Activated T-cell treated with anti-CD3 and anti-CD28 coated beads for 24 hours (primary cell): ENCODE measurements around the gene PTPN4.

Experiments used
- DNase-seq: peaks from one replicate; pipeline ENCODE4 v3.0.0-alpha.2; 2020; ENCODE audit warnings: low read depth

Gene PTPN4

DNA sequence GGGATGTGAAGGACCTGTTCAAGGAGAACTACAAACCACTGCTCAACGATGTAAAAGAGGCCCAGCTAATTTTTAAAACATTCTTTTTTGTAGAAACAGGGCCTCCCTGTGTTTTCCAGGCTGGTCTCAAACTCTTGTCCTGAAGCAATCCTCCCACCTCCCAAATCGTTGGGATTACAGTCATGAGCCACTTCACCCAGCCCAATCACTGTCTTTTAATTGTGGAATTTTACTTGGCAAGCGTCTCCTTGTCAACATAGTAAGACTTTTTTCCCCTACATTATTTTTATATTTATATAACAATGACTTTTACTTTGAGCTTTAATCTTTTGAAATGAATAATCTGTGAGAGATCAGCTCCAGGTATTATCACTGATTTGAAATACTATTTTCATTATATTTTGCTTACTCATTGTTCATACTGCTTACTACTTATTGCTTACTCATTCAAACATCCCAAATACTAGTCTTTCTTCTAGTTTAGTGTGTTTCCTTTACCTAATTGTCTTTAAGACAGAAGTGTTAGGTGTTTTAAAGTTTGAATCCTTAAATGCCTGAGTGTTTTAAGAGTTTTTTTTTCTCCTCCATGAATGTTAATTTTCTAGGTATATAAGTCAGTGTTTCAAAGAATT is 48.9 kb downstream of the PTPN4 start:
- DNase-seq: no peak

DNA sequence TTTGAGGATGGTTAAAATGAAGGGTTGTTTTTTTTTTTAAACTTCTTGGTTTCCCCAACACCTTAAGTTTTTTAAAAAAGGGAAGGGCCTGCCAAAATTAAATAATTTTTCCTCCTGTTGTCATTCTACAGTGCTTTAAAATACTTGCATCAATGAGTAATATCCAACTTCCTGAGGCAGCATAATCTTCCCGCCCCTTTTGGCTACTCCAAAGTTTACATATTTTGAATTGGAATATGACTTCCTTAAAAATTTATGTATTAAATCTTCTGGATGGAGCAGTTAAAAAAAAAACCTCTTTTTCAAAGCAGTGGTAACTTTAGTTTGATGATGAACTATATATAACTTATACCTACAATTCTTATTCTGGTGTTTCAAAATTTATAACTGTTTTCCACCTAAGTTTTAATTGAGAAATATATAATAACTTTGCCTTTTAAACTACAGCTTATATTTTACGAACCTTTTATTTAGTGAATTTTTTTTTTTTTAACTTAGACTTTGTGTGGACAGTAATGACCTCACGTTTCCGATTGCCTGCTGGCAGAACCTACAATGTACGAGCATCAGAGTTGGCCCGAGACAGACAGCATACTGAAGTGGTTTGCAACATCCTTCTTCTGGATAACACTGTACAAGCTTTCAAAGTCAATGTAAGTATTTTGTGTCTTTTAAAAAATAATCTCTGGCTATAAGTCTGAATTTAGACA is 49.8 kb downstream of the PTPN4 start:
- DNase-seq: no peak

GRCh38 chr2:119810049-119810630 is 50.4 kb downstream of the PTPN4 start:
- DNase-seq: no peak

GRCh38 chr2:119814216-119814615 is 54.5 kb downstream of the PTPN4 start:
- no peak for DNase-seq

- DNase-seq: no peak
These were observed 59.1 kb downstream of the PTPN4 start for GRCh38 chr2:119818792-119819191.

DNA sequence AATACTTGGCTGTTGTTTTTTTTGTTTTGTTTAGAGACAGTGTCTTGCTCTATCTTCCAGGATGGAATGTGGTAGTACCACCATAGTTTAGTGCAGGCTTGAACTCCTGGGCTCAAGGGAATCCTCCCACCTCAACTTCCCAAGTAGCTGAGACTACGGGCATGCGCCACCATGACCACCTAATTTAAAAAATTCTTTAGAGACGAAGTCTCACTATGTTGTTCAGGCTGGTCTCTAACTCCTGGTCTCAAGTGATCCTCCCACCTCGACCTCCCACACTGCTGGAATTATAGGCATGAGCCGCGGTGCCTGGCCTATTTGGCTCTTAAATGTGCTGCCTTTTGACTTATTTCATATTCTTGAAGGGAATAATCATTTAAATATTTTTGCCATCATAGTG is 60.1 kb downstream of the PTPN4 start:
- no peak for DNase-seq

DNA sequence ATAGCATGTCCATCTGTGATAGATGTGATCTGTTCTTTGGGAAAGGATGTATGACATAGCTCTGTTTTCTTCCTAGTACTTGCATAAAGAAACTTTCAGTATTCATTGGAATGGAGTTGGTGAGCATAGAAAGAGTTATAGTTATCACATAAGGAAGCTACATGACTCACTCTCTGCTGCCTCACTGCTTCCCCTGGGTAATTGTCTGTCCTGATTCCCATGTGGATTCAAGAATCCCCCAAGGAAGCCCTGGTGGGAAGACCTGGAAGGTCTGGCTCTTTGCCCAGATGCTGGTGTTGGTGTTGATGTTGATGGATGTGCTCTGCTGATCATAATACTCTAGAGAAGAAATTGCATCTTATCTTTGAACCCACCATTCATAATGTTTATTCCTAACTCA is 60.6 kb downstream of the PTPN4 start:
- DNase-seq: no peak

GRCh38 chr2:119821266-119821665 is 61.5 kb downstream of the PTPN4 start:
- no peak for DNase-seq

- no peak for DNase-seq
These were observed 64.1 kb downstream of the PTPN4 start for GRCh38 chr2:119823734-119824334.

GRCh38 chr2:119826370-119826961 is 66.7 kb downstream of the PTPN4 start:
- DNase-seq: no peak

DNA sequence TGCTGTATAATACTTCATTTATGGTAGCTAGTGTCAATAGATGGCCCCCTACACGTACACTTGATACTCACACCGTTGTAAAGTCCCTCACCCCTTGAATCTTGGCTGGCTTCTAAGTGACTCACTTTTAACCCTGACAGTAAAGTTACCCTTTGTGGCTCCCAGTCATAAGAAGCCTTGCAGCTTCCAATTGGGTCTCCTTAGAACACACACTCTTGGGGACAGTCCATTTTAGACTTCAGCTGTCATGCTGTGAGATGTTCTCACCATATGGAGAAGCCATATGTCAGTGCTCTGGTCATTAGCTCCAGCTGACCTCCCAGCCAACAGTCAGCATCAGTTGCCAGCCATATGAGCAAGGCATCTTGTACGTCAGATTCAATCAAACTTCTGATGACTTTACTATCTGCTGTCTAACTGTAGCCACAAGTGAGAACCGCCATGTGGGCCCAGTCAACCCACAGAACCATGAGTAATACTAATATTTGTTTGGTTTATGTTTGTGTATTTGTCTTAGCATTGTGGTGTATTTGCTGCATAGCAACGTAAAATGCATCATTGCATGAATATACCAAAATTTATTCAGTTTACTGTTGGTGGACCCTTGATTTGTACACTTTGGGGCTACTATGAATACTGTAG is 68.3 kb downstream of the PTPN4 start:
- no peak for DNase-seq

DNA sequence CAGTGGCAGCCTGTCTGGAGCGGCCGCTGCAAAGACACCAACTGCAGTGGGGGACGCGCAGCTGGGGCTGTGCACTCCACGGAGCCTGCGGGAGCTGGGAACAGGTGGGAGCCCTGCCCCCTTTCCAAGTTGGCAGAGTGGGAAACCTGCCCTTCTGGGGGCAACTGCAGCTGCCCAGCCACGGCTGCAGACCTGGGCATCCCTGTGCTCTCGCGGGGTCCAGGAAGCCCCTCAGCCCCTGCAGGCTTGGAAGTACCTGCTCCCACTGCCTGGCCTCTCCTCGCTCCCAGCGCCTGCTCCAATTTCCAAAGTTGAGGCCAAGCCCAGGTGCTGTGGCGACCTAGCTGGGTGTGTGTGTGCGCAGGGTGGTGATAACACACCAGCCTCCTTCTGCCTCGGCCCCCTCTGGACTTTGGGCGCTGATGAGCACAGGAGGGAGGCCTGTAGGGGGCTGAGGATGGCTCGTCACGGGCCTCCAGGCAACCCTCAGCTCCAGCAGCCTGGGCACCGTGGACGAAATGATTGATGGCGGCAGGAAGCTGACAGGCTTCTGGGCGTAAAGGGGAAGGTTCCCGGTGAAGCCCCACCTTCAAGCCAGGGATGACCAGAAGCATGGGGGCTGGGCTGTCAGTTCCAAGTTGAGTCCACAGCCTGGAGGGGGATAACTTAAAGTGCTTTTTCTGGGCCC is 76.9 kb downstream of the PTPN4 start:
- no peak for DNase-seq

DNA sequence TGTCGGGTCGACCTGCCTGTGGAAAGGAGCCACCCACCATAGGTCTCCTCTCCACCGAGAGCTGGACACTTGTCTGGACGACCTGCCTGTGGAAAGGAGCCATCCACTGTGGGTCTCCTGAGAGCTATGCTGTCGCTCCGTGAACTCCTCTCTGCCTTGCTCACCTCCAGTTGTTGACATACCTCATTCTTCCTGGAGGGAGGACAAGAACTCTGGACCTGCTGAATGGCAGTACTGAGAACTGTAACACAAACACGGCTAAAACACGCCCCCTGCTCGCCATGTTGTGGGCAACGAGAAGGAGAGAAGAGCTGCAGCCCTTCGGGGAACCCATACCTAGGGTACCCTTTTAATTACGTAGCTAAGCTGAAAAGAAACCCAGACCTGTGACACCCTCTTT is 77.6 kb downstream of the PTPN4 start:
- DNase-seq: no peak

GRCh38 chr2:119837759-119838158 is 78.0 kb downstream of the PTPN4 start:
- no peak for DNase-seq

DNA sequence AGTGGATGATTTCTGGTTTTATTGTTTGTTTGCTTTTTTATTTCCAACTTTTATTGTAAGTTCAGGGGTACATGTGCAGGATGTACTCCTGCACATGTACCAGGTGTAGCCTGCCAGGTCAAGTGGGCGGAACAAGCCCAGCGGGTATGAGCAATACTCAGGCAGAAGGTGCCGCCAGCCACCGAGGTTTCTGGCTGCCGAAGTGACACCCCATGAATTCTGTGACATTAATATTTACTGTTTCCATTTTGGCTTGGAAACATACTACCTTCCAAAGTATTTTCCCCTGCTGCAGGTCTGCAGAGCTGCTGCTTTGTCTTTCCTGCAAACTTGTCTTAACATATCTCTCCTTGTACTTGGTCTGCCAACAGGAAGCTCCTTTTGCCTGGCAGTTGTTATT is 78.5 kb downstream of the PTPN4 start:
- no peak for DNase-seq

DNA sequence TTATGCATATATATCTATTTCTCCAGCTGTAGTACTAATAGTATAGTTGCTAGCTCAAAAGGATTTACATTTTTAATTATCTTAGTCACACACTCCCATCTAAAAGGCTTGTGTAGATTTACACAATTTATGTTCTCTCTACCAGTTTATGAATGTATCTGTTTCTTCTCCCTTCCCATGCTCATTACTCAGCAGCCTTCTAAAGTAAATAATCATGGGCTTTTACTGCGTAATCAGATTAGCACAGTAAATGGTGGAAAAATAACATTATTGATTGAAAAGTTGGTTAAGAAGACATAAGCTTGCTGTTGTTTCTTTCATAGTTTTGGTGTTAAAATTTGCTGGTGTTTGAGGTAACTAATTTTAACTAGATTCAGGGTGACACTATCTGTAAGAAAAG is 81.8 kb downstream of the PTPN4 start:
- DNase-seq: no peak

DNA sequence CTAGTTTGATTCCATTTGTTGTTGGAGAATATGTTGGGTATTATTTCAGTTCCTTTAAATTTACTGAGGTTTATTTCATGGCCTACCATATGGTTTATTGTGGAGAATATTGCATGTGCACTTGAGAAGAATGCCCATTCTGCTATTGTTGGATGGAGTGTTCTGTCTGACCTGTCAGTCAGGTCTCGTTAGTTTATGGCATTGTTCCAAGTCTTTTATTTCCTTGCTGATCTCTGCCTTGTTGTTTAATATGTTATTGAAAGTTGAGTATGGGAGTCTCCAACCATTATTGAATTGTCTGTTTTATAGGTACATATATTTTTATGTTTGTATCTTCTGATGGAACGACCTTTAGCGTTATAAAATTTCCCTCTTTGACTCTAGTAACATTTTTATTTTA is 86.3 kb downstream of the PTPN4 start:
- DNase-seq: no peak

DNA sequence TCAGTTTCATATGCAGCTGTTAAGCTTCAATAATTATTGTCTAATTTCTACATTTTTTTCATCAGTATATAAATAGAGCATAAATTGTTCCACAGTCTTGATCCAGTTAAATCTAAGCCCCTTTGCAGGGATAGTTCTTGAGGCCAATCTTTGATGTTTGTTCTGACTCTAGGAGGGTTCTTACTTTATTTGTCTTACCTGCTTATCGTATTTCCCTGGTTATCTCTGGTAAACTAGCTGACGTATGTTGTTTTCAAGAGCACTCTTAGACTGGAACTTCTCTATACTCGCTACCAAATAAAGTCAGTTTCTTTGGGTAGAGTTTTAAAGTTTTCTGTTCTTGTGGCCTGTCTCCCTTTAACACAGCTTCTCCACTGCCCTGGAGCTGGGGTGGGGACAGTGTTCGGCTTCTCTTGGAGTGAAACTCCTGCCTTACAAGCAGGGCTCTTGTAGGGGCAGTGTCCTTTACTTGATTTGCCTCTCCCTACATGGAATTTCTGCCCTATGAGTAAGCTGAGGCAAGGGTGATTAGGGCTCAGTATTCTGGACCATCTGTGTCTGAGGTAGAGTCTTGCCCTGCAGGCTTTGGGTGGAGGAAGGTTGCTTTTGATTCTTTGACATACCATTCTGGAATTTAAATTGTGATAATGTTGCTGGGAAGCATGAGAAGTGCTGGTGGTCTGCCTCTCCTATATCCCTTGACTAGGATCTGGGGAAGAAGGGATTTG is 90.3 kb downstream of the PTPN4 start:
- DNase-seq: no peak

- no peak for DNase-seq
These were observed 92.5 kb downstream of the PTPN4 start for GRCh38 chr2:119852214-119852613.

- DNase-seq: no peak
These were observed 94.2 kb downstream of the PTPN4 start for GRCh38 chr2:119853777-119854399.

DNA sequence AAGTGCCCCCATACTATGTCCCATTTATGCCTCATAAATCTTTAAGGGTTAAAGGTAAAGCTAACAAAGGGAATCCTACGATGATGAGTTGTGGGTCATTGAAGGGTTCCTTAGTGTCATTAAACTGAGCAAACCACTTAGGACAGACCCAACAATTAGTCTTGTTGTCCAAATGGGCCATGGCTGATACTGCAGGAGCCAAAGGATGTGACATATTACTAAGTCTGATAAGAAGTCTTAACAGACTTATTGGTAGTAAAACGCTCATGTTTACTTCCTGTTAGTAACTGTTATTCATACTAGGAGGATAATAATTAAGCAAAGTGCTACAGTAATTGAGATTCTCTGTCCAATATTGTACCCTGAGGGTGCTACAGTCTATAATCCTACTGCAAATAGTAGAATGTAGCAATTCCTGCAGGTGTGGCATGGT is 96.8 kb downstream of the PTPN4 start:
- DNase-seq: no peak
